Frontal cortex (tissue), 4 donors: ENCODE data around the gene PLEKHG4B. TPM values are rescaled to one million over a fixed set of nuclear protein-coding genes. Genes with fewer than 3 reads are reported as not detected.

Experiments used
- DNase-seq, 2 donors: peaks; one replicate each; pipeline ENCODE4 v3.0.0; 2012; ENCODE audit warnings: low spot score in 2 of 2
- FAIRE-seq: peaks from 2 replicates; lab custom pipeline; 2012; peaks lifted over from hg19 to GRCh38; lab: Jason Lieb, UNC
- total RNA-seq: library from RNA; depleted of rRNA; stranded (reverse); fragments of >200 nt; gene quantifications from one replicate; pipeline ENCODE4 v1.2.3, GENCODE V29; 2014
- donor health status: control.
- donor health status: control.
- donor health status: control.

PLEKHG4B gene
- total RNA-seq, 1 donor from 2014 or later: 3.7 TPM

DNA sequence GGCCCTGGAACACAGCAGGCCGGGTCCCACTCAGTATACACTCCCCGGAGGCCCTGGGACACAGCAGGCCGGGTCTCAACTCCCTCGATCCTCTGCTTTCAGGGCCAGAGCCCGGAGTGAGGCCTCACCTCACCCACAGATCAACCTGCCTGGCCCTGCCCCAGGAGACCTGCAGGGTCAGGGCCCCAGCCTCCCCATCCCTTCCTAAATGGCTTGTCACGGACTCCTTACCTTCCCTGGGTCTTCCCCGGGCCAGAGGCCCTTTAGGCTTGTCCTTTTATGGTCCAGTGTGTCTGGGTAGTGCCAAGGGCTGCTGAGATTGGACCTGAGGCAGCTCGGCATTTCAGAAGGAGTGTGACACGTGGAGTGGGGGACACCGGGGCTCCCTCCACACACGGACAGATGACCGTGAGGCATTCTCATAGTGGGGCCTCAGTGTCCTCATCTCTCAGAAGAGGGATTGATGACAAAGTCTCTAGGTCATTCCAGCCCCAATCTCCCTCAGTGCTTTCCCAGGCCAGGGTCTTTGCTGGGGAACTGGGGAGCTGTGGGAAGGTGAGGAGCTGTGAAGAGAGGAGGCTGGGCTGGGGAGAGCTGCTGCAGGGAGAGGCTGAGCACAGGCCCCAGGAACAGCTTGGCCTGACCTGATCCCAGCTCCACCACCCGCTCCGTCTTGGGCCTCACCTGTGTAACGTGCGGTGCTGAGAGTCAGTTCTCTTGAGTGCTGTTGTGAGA is 18.0 kb upstream of the PLEKHG4B start:
- FAIRE-seq (no peak), DNase-seq (no peak)

- DNase-seq: no peak
- FAIRE-seq: no peak
These were observed 17.4 kb upstream of the PLEKHG4B start for GRCh38 chr5:74503-75109.

DNA sequence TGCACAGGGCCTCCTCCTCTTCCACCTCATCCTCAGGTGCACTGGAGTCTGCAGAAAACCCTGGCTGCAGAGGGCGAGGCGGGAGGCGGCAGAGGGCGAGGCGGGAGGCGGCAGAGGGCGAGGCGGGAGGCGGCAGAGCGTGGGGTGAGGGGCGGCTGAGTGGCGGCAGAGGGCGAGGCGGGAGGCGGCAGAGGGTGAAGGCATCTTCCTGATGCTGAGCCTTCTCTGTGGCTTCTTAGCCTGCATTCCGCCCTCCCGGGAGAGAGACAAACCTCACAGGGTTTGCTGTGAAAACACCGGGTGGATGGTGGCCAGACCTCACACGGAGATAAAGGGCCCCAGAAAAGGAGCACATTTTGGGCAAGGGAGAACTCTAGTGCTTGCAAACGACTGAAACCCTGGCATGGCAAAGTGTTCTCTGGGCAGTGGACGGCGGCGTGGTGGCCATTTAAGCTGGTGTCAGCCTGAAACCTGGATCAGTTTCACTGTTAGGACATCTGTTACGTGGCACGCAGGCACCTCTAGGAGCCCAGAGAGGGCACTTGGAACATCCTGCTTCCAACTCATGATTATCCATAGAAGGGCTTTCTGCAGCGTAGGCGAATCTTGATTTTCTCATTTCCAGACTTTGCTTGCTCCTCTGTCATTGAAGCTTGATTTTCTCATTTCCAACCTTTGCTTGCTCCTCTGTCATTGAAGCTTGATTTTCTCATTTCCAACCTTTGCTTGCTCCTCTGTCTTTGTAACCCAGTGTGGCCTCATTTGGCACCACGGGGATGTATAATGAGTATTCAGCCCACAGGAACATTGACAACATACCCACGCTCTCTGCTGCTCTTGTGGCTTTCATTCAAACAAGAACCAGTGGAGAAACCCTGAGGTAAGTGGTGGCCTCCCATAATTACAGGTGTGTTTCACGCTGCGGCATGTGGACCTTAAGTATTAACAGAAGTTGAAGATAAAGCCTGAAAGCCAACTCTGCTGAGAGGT is 16.3 kb upstream of the PLEKHG4B start:
- FAIRE-seq (no peak), DNase-seq (no peak)

- FAIRE-seq: no peak
- no peak for DNase-seq
These were observed 15.4 kb upstream of the PLEKHG4B start for GRCh38 chr5:76358-77169.

GRCh38 chr5:77170-77501 is 14.8 kb upstream of the PLEKHG4B start:
- no peak for FAIRE-seq

GRCh38 chr5:77546-77945 is 14.4 kb upstream of the PLEKHG4B start:
- no peak for DNase-seq
- FAIRE-seq: no peak

More at GRCh38 chr5:77170-77501, 14.8 kb upstream of the PLEKHG4B start:
- no peak for DNase-seq

DNA sequence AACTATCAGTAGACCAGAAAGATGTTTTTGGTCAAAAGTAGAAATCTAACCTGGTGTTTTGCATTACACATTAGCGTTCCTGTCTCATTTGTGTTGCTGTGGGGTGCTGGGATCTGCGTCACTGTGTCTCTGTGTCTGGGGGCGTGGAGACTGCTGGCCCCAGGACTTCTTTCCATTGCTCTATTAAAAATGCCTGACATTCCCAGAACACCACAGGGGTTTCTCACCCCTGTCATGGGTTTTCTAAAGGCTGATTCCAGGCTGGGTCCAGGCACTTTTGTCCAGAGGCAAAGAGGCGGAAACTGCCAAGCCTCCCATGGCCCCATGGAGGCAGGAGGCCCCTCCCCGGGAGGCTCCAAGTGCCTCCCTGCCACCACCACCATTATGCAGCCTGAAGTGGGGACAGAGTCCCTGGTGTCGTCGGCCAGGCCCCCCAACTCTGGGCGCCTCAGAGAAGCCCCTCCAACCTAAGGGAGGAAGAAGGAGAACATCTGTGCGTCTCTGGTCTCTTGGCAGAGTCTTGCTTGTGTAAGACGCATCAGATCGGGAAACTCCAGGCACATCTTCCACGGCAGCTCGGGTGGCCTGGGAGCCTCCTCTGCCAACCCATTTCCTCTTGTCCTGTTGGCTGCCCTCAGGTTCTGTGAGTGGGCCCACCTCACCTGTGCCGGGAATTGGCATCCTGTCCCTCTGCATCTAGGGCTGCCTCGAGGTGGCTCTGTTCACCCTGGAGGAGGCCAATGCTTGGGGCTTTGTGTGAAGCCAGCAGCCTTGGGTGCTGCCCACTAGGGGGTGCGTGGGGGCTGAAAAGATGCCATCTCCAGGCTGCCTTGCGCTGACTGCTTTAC is 13.8 kb upstream of the PLEKHG4B start:
- DNase-seq (no peak), FAIRE-seq (no peak)

DNA sequence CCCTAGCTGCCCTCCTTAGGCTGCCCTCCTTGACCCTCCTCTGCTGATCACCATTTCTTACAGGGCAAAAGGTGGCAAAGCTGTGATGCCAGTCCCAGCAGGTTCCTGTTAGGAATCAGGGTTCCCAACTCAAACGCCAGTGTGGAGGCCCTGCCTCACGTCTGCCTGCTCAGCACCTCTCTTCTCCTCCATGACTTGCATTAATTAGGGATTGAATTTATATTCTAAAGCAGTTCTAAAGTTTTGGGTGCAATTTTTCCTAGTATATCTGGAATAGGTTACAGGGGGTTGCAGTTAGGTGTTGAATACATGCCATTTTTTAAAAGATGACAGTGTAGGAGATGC is 13.2 kb upstream of the PLEKHG4B start:
- FAIRE-seq (no peak), DNase-seq (no peak)

DNA sequence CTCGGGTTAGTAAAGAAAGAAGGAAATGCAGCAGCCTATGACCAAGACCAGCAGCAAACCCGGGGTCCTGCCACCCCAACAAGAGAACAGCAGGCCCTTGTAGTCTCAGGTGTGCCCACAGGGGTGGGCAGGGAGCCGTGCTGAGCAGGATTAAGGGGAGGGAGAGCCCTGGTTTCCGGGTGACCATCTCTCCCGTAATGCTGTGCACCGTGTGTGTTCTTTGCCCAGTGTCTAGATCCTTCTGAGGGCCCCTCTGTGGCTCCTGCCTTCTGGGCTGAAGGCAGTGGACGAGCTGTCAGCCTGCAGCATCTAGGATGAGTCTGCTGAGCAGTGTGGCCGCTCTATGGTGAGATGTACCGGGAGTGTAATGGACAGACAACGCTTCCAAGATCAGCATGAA is 12.7 kb upstream of the PLEKHG4B start:
- DNase-seq (no peak), FAIRE-seq (no peak)

- no peak for DNase-seq
- FAIRE-seq: no peak
These were observed 12.1 kb upstream of the PLEKHG4B start for GRCh38 chr5:79821-80220.

DNA sequence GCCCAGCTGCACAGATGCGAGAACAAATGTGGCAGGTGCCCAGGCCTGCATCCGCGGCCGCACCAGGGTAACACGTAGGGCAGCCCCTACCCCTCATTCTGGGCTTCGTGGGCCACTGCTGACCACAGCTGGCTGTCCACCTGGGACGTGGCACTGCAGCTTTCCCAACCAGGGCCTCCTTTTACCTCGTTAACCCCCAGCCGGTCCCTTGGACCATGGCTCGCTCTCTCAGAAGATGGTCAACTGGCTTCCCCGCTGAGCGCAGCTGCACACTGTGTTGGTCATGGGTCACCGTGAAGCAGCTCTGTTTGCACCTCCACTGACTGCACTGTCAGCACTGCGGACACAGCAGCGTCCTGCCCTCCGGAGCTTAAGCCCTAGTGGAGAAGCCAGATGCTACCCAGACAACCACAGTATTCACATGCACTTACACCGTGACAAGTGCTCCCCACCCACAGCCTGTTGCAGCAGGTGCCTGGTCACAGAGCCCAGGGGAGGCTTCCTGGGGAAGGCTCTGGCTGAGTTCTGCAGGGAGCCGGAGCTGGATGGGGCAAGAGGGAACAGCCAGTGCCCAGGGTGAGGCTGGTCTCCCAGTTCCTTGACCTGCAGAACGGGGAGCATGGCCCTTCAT is 10.5 kb upstream of the PLEKHG4B start:
- no peak for DNase-seq
- FAIRE-seq: no peak

DNA sequence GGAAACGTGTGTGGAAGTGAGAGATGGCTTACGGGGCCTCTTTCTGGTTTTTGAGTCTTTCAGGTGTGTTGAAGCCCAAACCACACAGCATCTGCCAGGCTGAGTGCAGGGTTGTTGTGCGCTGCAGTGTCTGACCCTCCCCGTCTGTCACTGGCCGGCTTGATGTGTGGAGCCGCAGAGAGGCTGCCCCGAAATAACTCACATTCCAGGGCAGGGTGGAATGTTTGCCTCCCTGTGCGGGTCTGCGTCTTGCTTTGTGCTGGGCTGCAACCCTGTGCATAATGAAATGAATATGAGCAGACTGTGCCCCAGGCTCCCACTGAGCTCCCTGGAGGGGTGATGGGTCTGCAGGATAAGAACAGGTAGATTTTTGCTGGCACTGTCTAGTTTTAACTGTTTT is 9.9 kb upstream of the PLEKHG4B start:
- DNase-seq (no peak), FAIRE-seq (no peak)

GRCh38 chr5:82570-82969 is 9.4 kb upstream of the PLEKHG4B start:
- FAIRE-seq: no peak
- no peak for DNase-seq

GRCh38 chr5:83029-83428 is 8.9 kb upstream of the PLEKHG4B start:
- FAIRE-seq: no peak

DNA sequence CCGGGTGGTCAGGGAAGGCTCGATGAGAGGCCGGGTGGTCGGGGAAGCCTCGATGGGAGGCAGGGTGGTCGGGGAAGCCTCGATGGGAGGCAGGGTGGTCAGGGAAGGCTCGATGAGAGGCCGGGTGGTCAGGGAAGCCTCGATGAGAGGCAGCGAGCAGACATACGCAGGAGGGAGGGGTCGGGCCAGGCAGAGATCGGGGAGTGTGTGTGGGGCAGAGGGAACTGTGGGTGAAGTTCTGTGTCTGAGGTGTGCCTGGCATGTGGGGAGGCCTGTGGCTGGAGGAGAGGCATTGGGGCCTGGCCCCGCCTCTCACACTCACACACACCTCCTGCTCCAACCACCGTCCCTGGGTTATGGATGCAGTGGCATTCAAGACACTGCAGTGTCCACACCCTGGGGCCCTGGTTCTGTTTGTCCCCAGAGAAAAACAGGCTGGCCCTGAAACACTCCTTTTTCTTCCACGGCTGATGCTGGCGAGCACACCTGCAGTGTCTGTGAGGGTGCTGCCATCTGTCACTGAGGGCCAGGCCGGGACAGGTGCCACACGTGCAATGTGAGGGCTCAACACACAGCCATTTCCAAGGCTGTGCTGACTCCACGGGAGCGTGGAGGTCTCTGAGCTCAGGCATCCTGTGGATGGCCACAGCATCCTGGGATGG is 6.5 kb upstream of the PLEKHG4B start:
- DNase-seq: no peak
- no peak for FAIRE-seq

More at GRCh38 chr5:83029-83428, 8.9 kb upstream of the PLEKHG4B start:
- DNase-seq: no peak

DNA sequence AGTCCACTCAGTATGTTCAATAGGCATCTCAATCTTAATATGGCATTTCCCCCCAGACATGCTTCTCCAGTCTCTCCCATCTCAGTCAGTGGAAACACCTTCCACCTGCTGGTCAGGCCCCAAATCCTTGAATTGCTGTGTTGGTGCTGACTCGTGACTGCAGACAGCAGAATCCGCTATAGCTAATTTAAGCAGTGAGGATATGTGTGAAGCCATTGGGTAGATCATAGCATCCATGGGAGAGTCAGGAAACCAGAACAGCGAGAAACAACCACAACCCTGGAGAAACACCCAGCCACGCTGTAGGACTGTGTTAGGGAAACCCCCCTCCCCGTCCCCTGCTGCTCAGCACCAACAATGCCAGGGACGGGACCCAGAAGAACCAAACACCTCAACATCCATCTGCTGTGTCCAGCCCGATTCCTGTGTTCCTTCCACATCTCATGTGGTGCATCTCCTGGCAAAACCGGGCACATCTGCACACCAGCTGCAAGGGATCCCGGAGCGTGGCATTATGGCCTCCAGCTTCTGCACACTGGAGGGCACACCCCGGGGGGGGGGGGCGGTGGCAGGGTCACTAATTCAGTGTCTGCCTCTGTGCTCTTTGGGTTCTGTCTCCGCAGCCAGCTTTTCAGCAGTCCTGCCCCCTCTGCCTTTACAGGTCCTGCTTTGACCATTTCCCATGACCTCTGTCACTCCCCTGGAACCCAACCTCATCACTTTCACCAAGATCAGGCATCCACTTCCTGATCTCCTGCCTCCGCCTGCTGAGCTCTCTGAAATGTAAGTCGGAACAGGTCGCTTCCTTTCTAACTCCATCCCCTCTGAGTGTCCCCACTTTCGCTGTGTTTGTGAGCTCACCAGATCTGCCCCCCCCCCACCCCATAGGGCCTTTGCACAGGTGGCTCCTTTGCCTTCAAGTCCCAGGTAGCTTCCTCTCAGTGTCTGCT is 2.4 kb upstream of the PLEKHG4B start:
- no peak for FAIRE-seq
- no peak for DNase-seq
